ENCODE measurements around the gene SPRED2.
A peak's percentile ranks its signal among the peaks of the same experiment; 100 is the strongest.

Gene SPRED2

GRCh38 chr2:65300761-65301711, 131.4 kb downstream of the SPRED2 start:
- Histone ChIP-seq H3K27me3 (ENCODE audit: control insufficient read depth, insufficient read depth, low read length, poor library complexity, severe bottlenecking) (no peaks in the 10 kb centered on the region), H3K9me3 (ENCODE audit: control insufficient read depth, low read length) (no peaks in the 10 kb centered on the region), H3K36me3 (ENCODE audit: control insufficient read depth, insufficient read depth, low read length) (no peaks in the 10 kb centered on the region), H3K27ac (ENCODE audit: insufficient read depth, low read depth, low read length, poor library complexity, severe bottlenecking) (peak overlapping the region; percentile 73), H3K4me3 (ENCODE audit: insufficient read depth, low read depth, low read length) (no peak overlapping the region), H3K4me1 (ENCODE audit: control insufficient read depth, insufficient read depth, low read length) (peaks cover 34% of the 10 kb centered on the region)
- WGBS, 2 experiments, result 22 to 24% methylated on average over 20 of the region's 20 CpGs

- Histone ChIP-seq H3K4me1 (ENCODE audit: control insufficient read depth, insufficient read depth, low read length) (peaks cover 34% of the 10 kb centered on the region), H3K9me3 (ENCODE audit: control insufficient read depth, low read length) (no peaks in the 10 kb centered on the region), H3K4me3 (ENCODE audit: insufficient read depth, low read depth, low read length) (no peak overlapping the region), H3K27me3 (ENCODE audit: control insufficient read depth, insufficient read depth, low read length, poor library complexity, severe bottlenecking) (no peaks in the 10 kb centered on the region), H3K27ac (ENCODE audit: insufficient read depth, low read depth, low read length, poor library complexity, severe bottlenecking) (peak overlapping the region; percentile 36), H3K36me3 (ENCODE audit: control insufficient read depth, insufficient read depth, low read length) (no peaks in the 10 kb centered on the region)
- WGBS, 2 experiments, result 68 to 69% methylated on average over 16 of the region's 16 CpGs
Measured at GRCh38 chr2:65300134-65300760, 132.2 kb downstream of the SPRED2 start.

- H3K9me3 ChIP-seq (ENCODE audit: control insufficient read depth, low read length), result no peaks in the 10 kb centered on the region
- WGBS, 2 experiments, result 84 to 88% methylated on average over 7 of the region's 7 CpGs
- no peaks in the 10 kb centered on the region for H3K36me3 ChIP-seq (ENCODE audit: control insufficient read depth, insufficient read depth, low read length)
- H3K27ac ChIP-seq (ENCODE audit: insufficient read depth, low read depth, low read length, poor library complexity, severe bottlenecking), result no peak overlapping the region
- H3K27me3 ChIP-seq (ENCODE audit: control insufficient read depth, insufficient read depth, low read length, poor library complexity, severe bottlenecking), result no peaks in the 10 kb centered on the region
- H3K4me1 ChIP-seq (ENCODE audit: control insufficient read depth, insufficient read depth, low read length), result peaks cover 34% of the 10 kb centered on the region
- no peak overlapping the region for H3K4me3 ChIP-seq (ENCODE audit: insufficient read depth, low read depth, low read length)
Measured at GRCh38 chr2:65299246-65299645, 133.2 kb downstream of the SPRED2 start.

GRCh38 chr2:65298089-65298488, 134.3 kb downstream of the SPRED2 start:
- Histone ChIP-seq H3K4me1 (ENCODE audit: control insufficient read depth, insufficient read depth, low read length) (peaks cover 40% of the 10 kb centered on the region), H3K27ac (ENCODE audit: insufficient read depth, low read depth, low read length, poor library complexity, severe bottlenecking) (no peak overlapping the region), H3K4me3 (ENCODE audit: insufficient read depth, low read depth, low read length) (no peak overlapping the region), H3K27me3 (ENCODE audit: control insufficient read depth, insufficient read depth, low read length, poor library complexity, severe bottlenecking) (no peaks in the 10 kb centered on the region), H3K9me3 (ENCODE audit: control insufficient read depth, low read length) (no peaks in the 10 kb centered on the region), H3K36me3 (ENCODE audit: control insufficient read depth, insufficient read depth, low read length) (no peaks in the 10 kb centered on the region)
- WGBS, 2 experiments, result 92 to 93% methylated on average over 5 of the region's 5 CpGs

- no peaks in the 10 kb centered on the region for H3K9me3 ChIP-seq (ENCODE audit: control insufficient read depth, low read length)
- no peaks in the 10 kb centered on the region for H3K27me3 ChIP-seq (ENCODE audit: control insufficient read depth, insufficient read depth, low read length, poor library complexity, severe bottlenecking)
- H3K4me1 ChIP-seq (ENCODE audit: control insufficient read depth, insufficient read depth, low read length), result peaks cover 42% of the 10 kb centered on the region
- no peaks in the 10 kb centered on the region for H3K36me3 ChIP-seq (ENCODE audit: control insufficient read depth, insufficient read depth, low read length)
- 95 to 97% methylated on average over 8 to 9 of the region's 9 CpGs for WGBS, 2 experiments
- H3K27ac ChIP-seq (ENCODE audit: insufficient read depth, low read depth, low read length, poor library complexity, severe bottlenecking), result no peak overlapping the region
- no peak overlapping the region for H3K4me3 ChIP-seq (ENCODE audit: insufficient read depth, low read depth, low read length)
Measured at GRCh38 chr2:65297544-65297943, 134.9 kb downstream of the SPRED2 start.

- 92% methylated on average over 7 of the region's 7 CpGs for WGBS, 2 experiments
- no peak overlapping the region for H3K27ac ChIP-seq (ENCODE audit: insufficient read depth, low read depth, low read length, poor library complexity, severe bottlenecking)
- H3K4me1 ChIP-seq (ENCODE audit: control insufficient read depth, insufficient read depth, low read length), result peaks cover 36% of the 10 kb centered on the region
Measured at GRCh38 chr2:65296971-65297370, 135.4 kb downstream of the SPRED2 start.

GRCh38 chr2:65294701-65295100, 137.7 kb downstream of the SPRED2 start:
- H3K36me3 ChIP-seq (ENCODE audit: control insufficient read depth, insufficient read depth, low read length), result no peaks in the 10 kb centered on the region
- WGBS, 2 experiments, result 60 to 66% methylated on average over 6 of the region's 6 CpGs
- peaks cover 14% of the 10 kb centered on the region for H3K4me1 ChIP-seq (ENCODE audit: control insufficient read depth, insufficient read depth, low read length)
- no peaks in the 10 kb centered on the region for H3K27me3 ChIP-seq (ENCODE audit: control insufficient read depth, insufficient read depth, low read length, poor library complexity, severe bottlenecking)
- no peak overlapping the region for H3K27ac ChIP-seq (ENCODE audit: insufficient read depth, low read depth, low read length, poor library complexity, severe bottlenecking)
- H3K4me3 ChIP-seq (ENCODE audit: insufficient read depth, low read depth, low read length), result no peak overlapping the region
- H3K9me3 ChIP-seq (ENCODE audit: control insufficient read depth, low read length), result no peaks in the 10 kb centered on the region

More at GRCh38 chr2:65296971-65297370, 135.4 kb downstream of the SPRED2 start:
- no peaks in the 10 kb centered on the region for H3K27me3 ChIP-seq (ENCODE audit: control insufficient read depth, insufficient read depth, low read length, poor library complexity, severe bottlenecking)
- H3K4me3 ChIP-seq (ENCODE audit: insufficient read depth, low read depth, low read length), result no peak overlapping the region
- H3K9me3 ChIP-seq (ENCODE audit: control insufficient read depth, low read length), result no peaks in the 10 kb centered on the region
- no peaks in the 10 kb centered on the region for H3K36me3 ChIP-seq (ENCODE audit: control insufficient read depth, insufficient read depth, low read length)

GRCh38 chr2:65294136-65294535, 138.3 kb downstream of the SPRED2 start:
- Histone ChIP-seq H3K4me3 (ENCODE audit: insufficient read depth, low read depth, low read length) (no peak overlapping the region), H3K27ac (ENCODE audit: insufficient read depth, low read depth, low read length, poor library complexity, severe bottlenecking) (no peak overlapping the region), H3K9me3 (ENCODE audit: control insufficient read depth, low read length) (no peaks in the 10 kb centered on the region), H3K27me3 (ENCODE audit: control insufficient read depth, insufficient read depth, low read length, poor library complexity, severe bottlenecking) (no peaks in the 10 kb centered on the region), H3K36me3 (ENCODE audit: control insufficient read depth, insufficient read depth, low read length) (no peaks in the 10 kb centered on the region), H3K4me1 (ENCODE audit: control insufficient read depth, insufficient read depth, low read length) (peaks cover 8% of the 10 kb centered on the region)
- WGBS, 2 experiments, result 65 to 68% methylated on average over 6 of the region's 6 CpGs

GRCh38 chr2:65293376-65293775, 139.0 kb downstream of the SPRED2 start:
- WGBS, 2 experiments, result 76 to 87% methylated on average over 5 of the region's 5 CpGs
- Histone ChIP-seq H3K4me3 (ENCODE audit: insufficient read depth, low read depth, low read length) (no peak overlapping the region), H3K27me3 (ENCODE audit: control insufficient read depth, insufficient read depth, low read length, poor library complexity, severe bottlenecking) (no peaks in the 10 kb centered on the region), H3K36me3 (ENCODE audit: control insufficient read depth, insufficient read depth, low read length) (no peaks in the 10 kb centered on the region), H3K27ac (ENCODE audit: insufficient read depth, low read depth, low read length, poor library complexity, severe bottlenecking) (no peak overlapping the region), H3K4me1 (ENCODE audit: control insufficient read depth, insufficient read depth, low read length) (peaks cover 8% of the 10 kb centered on the region), H3K9me3 (ENCODE audit: control insufficient read depth, low read length) (no peaks in the 10 kb centered on the region)

- H3K27ac ChIP-seq (ENCODE audit: insufficient read depth, low read depth, low read length, poor library complexity, severe bottlenecking), result no peak overlapping the region
- H3K9me3 ChIP-seq (ENCODE audit: control insufficient read depth, low read length), result no peaks in the 10 kb centered on the region
- no peaks in the 10 kb centered on the region for H3K27me3 ChIP-seq (ENCODE audit: control insufficient read depth, insufficient read depth, low read length, poor library complexity, severe bottlenecking)
- WGBS, 2 experiments, result 92% methylated on average over 21 of the region's 21 CpGs
- no peaks in the 10 kb centered on the region for H3K36me3 ChIP-seq (ENCODE audit: control insufficient read depth, insufficient read depth, low read length)
- H3K4me1 ChIP-seq (ENCODE audit: control insufficient read depth, insufficient read depth, low read length), result peaks cover 8% of the 10 kb centered on the region
- no peak overlapping the region for H3K4me3 ChIP-seq (ENCODE audit: insufficient read depth, low read depth, low read length)
Measured at GRCh38 chr2:65292461-65293011, 139.9 kb downstream of the SPRED2 start.

All from ectodermal cell (in vitro differentiated cells).